ENCODE data around the gene CRYAA.

Gene CRYAA

DNA sequence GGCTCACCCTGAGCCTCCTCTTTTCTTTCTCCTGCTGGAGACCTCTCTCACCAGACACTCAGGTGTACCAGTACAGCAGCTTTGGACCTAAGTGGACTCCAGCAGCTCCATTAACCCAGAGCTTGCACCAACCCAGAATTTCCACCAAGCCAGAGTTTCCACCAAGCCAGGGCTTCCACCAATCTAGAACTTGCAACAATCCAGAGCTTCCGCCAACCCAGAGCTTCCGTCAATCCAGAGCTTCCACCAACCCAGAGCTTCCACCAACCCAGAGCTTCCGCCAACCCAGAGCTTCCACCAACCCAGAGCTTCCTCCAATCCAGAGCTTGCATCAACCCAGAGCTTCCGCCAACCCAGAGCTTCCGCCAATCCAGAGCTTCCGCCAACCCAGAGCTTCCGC, 23.2 kb downstream of the CRYAA start:
- Histone ChIP-seq H3K4me1 (ENCODE audit: control insufficient read depth, insufficient read depth, low read length, unreplicated experiment) (peaks cover 40% of the 10 kb centered on the region), H3K4me3 (ENCODE audit: low read depth, low read length) (no peak overlapping the region), H2AFZ (ENCODE audit: low read length, unreplicated experiment) (no peak overlapping the region), H3K27ac (ENCODE audit: low read depth, low read length) (no peak overlapping the region), H3K36me3 (ENCODE audit: insufficient read depth, low read length) (no peaks in the 10 kb centered on the region), H3K27me3 (ENCODE audit: insufficient read depth, low read length) (no peaks in the 10 kb centered on the region), H3K79me2 (ENCODE audit: control insufficient read depth, insufficient read depth, low read length, unreplicated experiment) (no peaks in the 10 kb centered on the region)

DNA sequence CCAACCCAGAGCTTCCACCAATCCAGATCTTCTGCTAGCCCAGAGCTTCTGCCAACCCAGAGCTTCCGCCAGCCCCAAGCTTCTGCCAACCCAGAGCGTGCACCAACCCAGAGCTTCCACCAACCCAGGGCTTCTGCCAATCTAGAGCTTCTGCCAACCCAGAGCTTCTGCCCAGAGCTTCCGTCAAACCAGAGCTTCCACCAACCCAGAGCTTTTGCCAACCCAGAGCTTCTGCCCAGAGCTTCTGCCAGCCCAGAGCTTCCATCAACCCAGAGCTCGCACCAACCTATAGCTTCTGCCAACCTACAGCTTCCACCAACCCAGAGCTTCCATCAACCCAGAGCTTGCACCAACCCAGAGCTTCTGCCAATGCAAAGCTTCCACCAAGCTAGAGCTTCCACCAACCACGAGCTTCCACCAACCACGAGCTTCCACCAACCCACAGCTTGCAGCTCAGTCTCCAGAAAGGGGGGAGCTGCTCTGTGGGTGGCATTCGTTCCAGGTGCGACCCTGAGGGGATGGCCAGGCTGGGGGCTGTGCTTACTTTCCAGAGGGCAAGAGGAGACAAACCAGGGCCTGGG, 23.8 kb downstream of the CRYAA start:
- Histone ChIP-seq H3K4me1 (ENCODE audit: control insufficient read depth, insufficient read depth, low read length, unreplicated experiment) (peaks cover 40% of the 10 kb centered on the region), H3K27me3 (ENCODE audit: insufficient read depth, low read length) (no peaks in the 10 kb centered on the region), H3K27ac (ENCODE audit: low read depth, low read length) (no peak overlapping the region), H3K36me3 (ENCODE audit: insufficient read depth, low read length) (no peaks in the 10 kb centered on the region), H3K79me2 (ENCODE audit: control insufficient read depth, insufficient read depth, low read length, unreplicated experiment) (no peaks in the 10 kb centered on the region), H2AFZ (ENCODE audit: low read length, unreplicated experiment) (no peak overlapping the region), H3K4me3 (ENCODE audit: low read depth, low read length) (no peak overlapping the region)

DNA sequence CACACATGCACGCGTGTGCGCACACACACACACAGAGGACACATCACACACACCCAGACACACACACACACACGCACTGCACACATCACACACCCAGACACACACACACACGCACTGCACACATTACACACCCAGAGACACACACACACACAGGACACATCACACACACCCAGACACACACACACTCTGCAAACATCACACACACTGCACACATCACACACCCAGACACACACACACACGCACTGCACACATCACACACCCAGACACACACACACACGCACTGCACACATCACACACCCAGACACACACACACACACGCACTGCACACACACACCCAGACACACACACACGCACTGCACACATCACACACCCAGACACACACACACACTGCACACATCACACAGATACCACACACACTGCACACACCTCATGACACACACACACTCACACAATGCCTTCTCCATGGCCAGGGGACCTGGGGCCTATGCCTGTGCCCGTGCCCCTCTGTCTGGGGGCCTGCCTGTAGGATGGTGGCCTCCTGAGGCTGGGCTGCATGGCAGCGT, 24.4 kb downstream of the CRYAA start:
- Histone ChIP-seq H2AFZ (ENCODE audit: low read length, unreplicated experiment) (no peak overlapping the region), H3K4me1 (ENCODE audit: control insufficient read depth, insufficient read depth, low read length, unreplicated experiment) (peaks cover 37% of the 10 kb centered on the region)

DNA sequence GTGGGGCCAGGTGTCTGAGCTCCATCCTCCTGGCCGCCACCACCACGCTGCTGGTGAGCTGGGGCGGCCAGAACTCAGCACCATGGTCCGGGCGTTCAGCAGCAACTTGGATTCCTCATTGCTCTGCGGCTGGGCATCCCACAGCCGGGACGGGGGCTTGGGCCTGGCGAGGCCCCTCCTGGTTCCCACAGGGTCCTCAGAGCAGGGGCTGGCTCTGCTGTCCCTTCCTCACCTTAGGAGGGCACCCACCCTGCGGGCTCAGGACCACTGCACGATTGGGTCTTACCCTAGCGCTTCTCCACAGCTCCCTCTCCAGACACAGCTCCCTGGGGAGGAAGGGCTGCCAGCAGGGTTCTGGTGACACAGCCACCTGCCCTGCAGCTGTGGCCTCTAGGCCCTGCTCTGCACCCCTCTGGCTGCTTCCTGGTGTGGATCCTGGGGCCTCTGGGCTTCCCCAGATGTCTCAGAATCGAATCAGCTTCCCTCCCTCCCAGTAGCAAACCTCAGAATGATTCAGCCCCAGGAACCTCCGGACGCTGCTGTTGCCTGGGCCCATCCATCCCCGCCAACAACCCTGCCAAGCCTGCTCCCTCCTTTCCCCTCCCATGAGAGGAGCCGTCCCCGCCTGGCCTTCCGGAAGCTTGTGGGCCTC, 25.0 kb downstream of the CRYAA start:
- Histone ChIP-seq H2AFZ (ENCODE audit: low read length, unreplicated experiment) (peak overlapping the region; percentile 56), H3K27me3 (ENCODE audit: insufficient read depth, low read length) (no peaks in the 10 kb centered on the region), H3K27ac (ENCODE audit: low read depth, low read length) (peak overlapping the region; percentile 51; the same call in 1 of the 2 replicates), H3K79me2 (ENCODE audit: control insufficient read depth, insufficient read depth, low read length, unreplicated experiment) (no peaks in the 10 kb centered on the region), H3K4me1 (ENCODE audit: control insufficient read depth, insufficient read depth, low read length, unreplicated experiment) (peaks cover 36% of the 10 kb centered on the region), H3K4me3 (ENCODE audit: low read depth, low read length) (no peak overlapping the region), H3K36me3 (ENCODE audit: insufficient read depth, low read length) (no peaks in the 10 kb centered on the region)

More for the DNA sequence above, 24.4 kb downstream of the CRYAA start:
- no peak overlapping the region for H3K4me3 ChIP-seq (ENCODE audit: low read depth, low read length)
- no peaks in the 10 kb centered on the region for H3K36me3 ChIP-seq (ENCODE audit: insufficient read depth, low read length)
- H3K27me3 ChIP-seq (ENCODE audit: insufficient read depth, low read length), result no peaks in the 10 kb centered on the region
- H3K27ac ChIP-seq (ENCODE audit: low read depth, low read length), result no peak overlapping the region
- no peaks in the 10 kb centered on the region for H3K79me2 ChIP-seq (ENCODE audit: control insufficient read depth, insufficient read depth, low read length, unreplicated experiment)

DNA sequence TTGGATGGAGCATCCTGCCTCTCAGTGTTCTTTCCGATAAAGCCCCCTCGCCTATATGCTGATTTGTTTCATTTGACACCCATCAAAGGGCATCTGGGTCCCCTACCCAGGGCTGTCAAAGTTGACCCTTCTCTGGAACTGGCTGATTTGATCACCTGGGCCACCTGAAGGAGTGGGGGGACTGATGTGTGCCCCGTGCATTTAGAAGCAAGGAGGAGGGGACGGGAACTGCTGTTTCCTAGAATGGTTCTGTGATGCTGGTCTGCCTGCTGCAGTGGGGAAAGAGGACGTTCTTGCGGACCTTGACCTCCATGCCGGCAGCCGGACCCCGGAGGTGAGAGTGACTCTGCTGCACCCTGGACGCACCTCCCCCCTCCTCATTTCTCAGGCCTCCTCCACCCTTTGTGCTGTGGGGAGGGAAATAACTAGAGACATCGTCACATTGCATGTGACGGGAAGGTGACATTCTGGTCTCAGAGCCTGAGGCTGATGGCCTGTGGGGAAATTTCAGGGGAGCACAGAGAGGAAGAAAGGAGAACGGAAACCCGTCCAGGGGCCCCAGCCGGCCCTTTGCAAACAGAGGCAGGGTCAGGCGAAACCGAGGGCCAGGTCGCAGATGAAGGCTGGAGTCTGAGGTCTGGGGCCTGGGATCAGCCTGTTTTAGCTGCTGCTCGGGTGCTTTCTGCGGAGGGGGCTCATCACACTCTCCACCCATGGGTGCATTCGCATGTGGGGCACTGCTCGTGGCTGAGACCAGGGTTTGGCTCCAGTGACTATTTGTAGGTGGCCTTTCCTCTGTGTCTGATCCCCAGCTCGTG, 25.7 kb downstream of the CRYAA start:
- Histone ChIP-seq H3K4me3 (ENCODE audit: low read depth, low read length) (peak overlapping the region; percentile 14; the same call in 1 of the 2 replicates), H2AFZ (ENCODE audit: low read length, unreplicated experiment) (peak overlapping the region; percentile 56)

DNA sequence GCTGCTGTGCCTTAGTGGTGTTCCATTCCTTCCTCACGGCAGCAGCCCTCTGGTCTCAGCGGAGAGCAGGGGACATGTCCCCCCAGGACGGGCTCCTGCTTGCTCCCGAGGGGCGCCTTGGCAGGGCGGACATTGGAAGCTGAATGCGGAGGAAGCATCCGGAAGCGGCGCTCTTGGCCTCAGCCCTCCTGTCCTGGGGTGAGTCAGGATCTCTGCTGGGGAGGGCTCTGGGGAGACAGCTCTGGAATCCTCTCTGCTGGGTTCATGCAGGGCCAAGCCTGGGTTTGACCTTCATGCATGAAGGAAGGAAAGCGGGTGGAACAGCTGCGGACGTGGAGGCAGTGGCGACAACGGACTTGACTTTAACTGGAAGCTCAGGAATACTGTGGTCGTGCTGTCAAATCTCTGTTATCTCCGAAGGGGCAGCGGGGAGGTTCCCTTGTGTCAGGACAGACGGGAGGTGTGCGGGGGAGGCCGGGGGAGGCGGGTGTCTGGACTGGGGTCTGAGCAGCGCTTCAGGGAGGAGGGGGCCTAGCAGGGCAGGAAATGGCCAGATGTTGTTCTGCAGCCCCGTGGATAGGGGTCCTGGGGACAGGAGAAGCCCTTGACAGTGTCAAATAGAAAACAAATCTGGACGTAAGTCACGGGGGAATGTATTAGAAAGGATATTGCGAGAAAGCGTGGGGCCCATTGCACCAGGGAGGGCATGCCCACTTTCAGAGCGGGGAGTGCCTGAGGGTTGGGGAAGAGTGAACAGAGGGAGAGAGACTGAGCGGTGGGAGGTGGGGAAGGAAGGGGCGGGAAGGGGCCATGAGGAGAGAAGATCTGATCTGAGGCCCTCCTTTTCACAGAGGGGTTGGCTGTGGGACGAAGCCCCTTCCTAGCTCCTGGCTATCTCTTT, 26.6 kb downstream of the CRYAA start:
- H2AFZ ChIP-seq (ENCODE audit: low read length, unreplicated experiment), result peak overlapping the region; percentile 51
- peak overlapping the region; percentile 14; the same call in 1 of the 2 replicates for H3K4me3 ChIP-seq (ENCODE audit: low read depth, low read length)
- H3K36me3 ChIP-seq (ENCODE audit: insufficient read depth, low read length), result no peaks in the 10 kb centered on the region
- peaks cover 35% of the 10 kb centered on the region for H3K4me1 ChIP-seq (ENCODE audit: control insufficient read depth, insufficient read depth, low read length, unreplicated experiment)
- H3K27ac ChIP-seq (ENCODE audit: low read depth, low read length), result 0 out of 2 replicates have a peak overlapping the region, but pooled peaks have one; percentile 1
- no peaks in the 10 kb centered on the region for H3K79me2 ChIP-seq (ENCODE audit: control insufficient read depth, insufficient read depth, low read length, unreplicated experiment)
- H3K27me3 ChIP-seq (ENCODE audit: insufficient read depth, low read length), result no peaks in the 10 kb centered on the region

More for the DNA sequence above, 25.7 kb downstream of the CRYAA start:
- peak overlapping the region; percentile 51; the same call in 1 of the 2 replicates for H3K27ac ChIP-seq (ENCODE audit: low read depth, low read length)
- H3K79me2 ChIP-seq (ENCODE audit: control insufficient read depth, insufficient read depth, low read length, unreplicated experiment), result no peaks in the 10 kb centered on the region
- H3K4me1 ChIP-seq (ENCODE audit: control insufficient read depth, insufficient read depth, low read length, unreplicated experiment), result peaks cover 35% of the 10 kb centered on the region
- H3K27me3 ChIP-seq (ENCODE audit: insufficient read depth, low read length), result no peaks in the 10 kb centered on the region
- no peaks in the 10 kb centered on the region for H3K36me3 ChIP-seq (ENCODE audit: insufficient read depth, low read length)

DNA sequence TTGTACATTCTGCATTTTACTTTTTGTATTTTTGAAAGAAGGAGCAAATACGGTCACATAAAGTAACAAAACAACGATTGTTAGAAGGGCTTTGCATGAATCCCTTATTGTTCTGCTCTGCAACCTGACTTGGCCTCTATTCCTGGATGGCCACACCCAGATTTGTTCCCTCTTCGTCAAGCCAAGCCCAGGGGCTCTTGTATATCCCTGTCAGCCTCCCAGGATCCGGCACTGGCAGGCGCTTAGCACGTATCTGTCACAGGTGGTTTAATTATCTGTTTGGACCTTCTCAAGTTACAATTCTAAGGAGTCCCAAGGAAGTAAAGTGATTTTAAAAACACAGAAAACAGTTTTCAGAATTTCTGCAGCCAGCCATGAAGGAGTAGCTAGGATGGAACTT, 28.0 kb downstream of the CRYAA start:
- Histone ChIP-seq H3K27ac (ENCODE audit: low read depth, low read length) (no peak overlapping the region), H3K27me3 (ENCODE audit: insufficient read depth, low read length) (no peaks in the 10 kb centered on the region), H3K36me3 (ENCODE audit: insufficient read depth, low read length) (no peaks in the 10 kb centered on the region), H3K79me2 (ENCODE audit: control insufficient read depth, insufficient read depth, low read length, unreplicated experiment) (no peaks in the 10 kb centered on the region), H3K4me1 (ENCODE audit: control insufficient read depth, insufficient read depth, low read length, unreplicated experiment) (peaks cover 35% of the 10 kb centered on the region), H2AFZ (ENCODE audit: low read length, unreplicated experiment) (no peak overlapping the region), H3K4me3 (ENCODE audit: low read depth, low read length) (no peak overlapping the region)

DNA sequence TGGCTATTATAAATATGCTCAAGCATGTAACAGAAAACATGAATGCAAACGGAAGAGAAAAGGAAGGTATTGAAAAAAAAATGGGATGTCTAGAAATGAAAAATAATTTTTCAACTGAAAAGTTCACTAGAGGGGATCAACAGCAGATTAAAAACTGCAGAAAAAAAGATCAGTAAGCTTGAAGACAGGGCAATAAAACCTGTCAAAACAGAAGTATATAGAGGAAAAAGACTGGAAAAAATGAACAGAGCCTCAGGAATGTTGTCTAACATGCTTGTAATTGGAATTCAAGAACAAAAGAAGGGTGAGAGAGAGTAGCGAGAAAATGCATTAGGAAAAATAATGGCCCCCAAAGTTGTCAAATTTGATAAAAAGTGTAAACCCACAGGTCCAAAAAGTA, 29.6 kb downstream of the CRYAA start:
- Histone ChIP-seq H3K36me3 (ENCODE audit: insufficient read depth, low read length) (no peaks in the 10 kb centered on the region), H2AFZ (ENCODE audit: low read length, unreplicated experiment) (no peak overlapping the region), H3K27me3 (ENCODE audit: insufficient read depth, low read length) (no peaks in the 10 kb centered on the region), H3K79me2 (ENCODE audit: control insufficient read depth, insufficient read depth, low read length, unreplicated experiment) (no peaks in the 10 kb centered on the region), H3K4me3 (ENCODE audit: low read depth, low read length) (no peak overlapping the region), H3K4me1 (ENCODE audit: control insufficient read depth, insufficient read depth, low read length, unreplicated experiment) (peaks cover 34% of the 10 kb centered on the region), H3K27ac (ENCODE audit: low read depth, low read length) (no peak overlapping the region)

DNA sequence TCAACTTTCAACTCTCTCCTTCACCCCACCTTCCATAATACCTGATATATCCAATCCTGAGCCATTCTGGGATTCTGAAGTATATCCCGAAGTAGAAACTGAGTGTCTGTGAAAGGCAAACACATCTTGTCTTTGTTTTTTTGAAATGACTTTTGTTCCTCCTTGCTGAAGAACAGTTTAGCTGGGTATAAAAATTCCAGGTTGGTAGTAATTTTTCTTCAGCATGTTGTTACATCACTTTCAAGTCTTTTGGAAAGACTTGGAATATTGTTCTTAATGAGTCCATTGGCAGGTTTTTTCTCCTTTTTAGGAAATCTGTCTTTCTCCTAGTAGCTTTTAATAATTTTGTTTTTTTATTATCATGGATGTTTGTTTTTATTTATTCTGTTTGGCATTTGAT, 32.7 kb downstream of the CRYAA start:
- Histone ChIP-seq H2AFZ (ENCODE audit: low read length, unreplicated experiment) (no peak overlapping the region), H3K4me3 (ENCODE audit: low read depth, low read length) (no peak overlapping the region), H3K36me3 (ENCODE audit: insufficient read depth, low read length) (no peaks in the 10 kb centered on the region), H3K27ac (ENCODE audit: low read depth, low read length) (no peak overlapping the region), H3K27me3 (ENCODE audit: insufficient read depth, low read length) (0 out of 2 replicates have a peak, but pooled peaks cover 3% of the 10 kb centered on the region), H3K4me1 (ENCODE audit: control insufficient read depth, insufficient read depth, low read length, unreplicated experiment) (peaks cover 6% of the 10 kb centered on the region), H3K79me2 (ENCODE audit: control insufficient read depth, insufficient read depth, low read length, unreplicated experiment) (no peaks in the 10 kb centered on the region)

DNA sequence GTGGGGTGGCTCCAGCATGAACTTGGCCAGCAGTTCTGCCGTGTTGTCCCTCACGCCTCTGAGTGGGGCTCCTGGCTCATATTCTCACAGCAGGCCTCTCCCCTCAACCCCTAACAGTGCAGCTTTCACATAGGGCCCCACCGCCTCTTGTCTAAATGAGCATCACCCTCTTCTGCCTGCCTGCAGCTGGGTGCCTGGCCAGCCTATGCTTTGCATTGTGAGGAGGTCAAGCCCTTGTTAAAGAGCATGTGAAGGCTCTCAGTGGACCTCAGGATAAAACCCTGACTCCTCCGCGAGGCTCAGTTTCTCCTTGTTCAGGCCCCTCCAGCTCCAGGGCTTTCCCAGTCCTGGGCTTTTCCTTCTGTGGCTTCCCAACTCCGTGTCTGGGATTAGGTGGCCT, 34.8 kb downstream of the CRYAA start:
- Histone ChIP-seq H3K27ac (ENCODE audit: low read depth, low read length) (no peak overlapping the region), H3K36me3 (ENCODE audit: insufficient read depth, low read length) (no peaks in the 10 kb centered on the region), H3K4me1 (ENCODE audit: control insufficient read depth, insufficient read depth, low read length, unreplicated experiment) (no peaks in the 10 kb centered on the region)

More for the DNA sequence above, 34.8 kb downstream of the CRYAA start:
- H3K79me2 ChIP-seq (ENCODE audit: control insufficient read depth, insufficient read depth, low read length, unreplicated experiment), result no peaks in the 10 kb centered on the region
- no peak overlapping the region for H2AFZ ChIP-seq (ENCODE audit: low read length, unreplicated experiment)
- H3K27me3 ChIP-seq (ENCODE audit: insufficient read depth, low read length), result peaks cover 14% of the 10 kb centered on the region; the same call in 1 of the 2 replicates
- no peak overlapping the region for H3K4me3 ChIP-seq (ENCODE audit: low read depth, low read length)
